HepG2 (cell line): Measurements from ENCODE around the gene PCSK7. TPM values are rescaled to one million over a fixed set of nuclear protein-coding genes. Genes with fewer than 3 reads are reported as not detected.

Source experiments
- ATAC-seq: fragments of 200-7000 bp; cut with Tn5 transposase; 3 replicates; pipeline ENCODE4 v1.9.1; 2020; ENCODE audit warnings: mild to moderate bottlenecking, moderate library complexity
- BruUV-seq: library from RNA; stranded (reverse); fragments of 400-500 nt; replicated peaks from 2 replicates; lab custom pipeline; 2021; lab: Mats Ljungman, UMichigan
- CTCF ChIA-PET: fragments of 300-600 bp; formaldehyde crosslinking; extraction: SDS; loops from one replicate; lab custom pipeline; 2021; ENCODE audit warnings: low total read pairs, inconsistent platforms, low intra/inter-chr PET ratio; lab: Yijun Ruan, JAX
- POLR2A ChIA-PET: fragments of 350-600 bp; sonication (Branson Sonifier 250); formaldehyde crosslinking; loops from one replicate; lab custom pipeline; 2020; ENCODE audit warnings: antibody characterized with exemption, inconsistent platforms; lab: Yijun Ruan, JAX
- DNase-seq: peaks from one replicate; pipeline ENCODE4 v3.0.0-alpha.2; 2015; ENCODE audit warnings: low spot score
- FAIRE-seq: peaks from 3 replicates; lab custom pipeline; 2011; peaks lifted over from hg19 to GRCh38; lab: Jason Lieb, UNC
- H2AFZ ChIP-seq: one replicate; pipeline ENCODE4 v1.6.1; 2011; ENCODE audit warnings: low read length, inconsistent platforms
- H3K27ac ChIP-seq: fragments of 300-600 bp; 3 replicates; pipeline ENCODE4 v1.8.0; 2011; ENCODE audit warnings: mixed run types, mild to moderate bottlenecking, mixed read lengths, low read length, inconsistent platforms; ENCODE audit not compliant: insufficient read depth; ENCODE audit errors: extremely low read length
- H3K27me3 ChIP-seq, 2 experiments: fragments of 200-600 bp in 1 of 2; 2 replicates in 1 of 2; 3 replicates in 1 of 2; pipeline versions ENCODE4 v1.6.0 to v1.8.0; 2011; ENCODE audit warnings: low read length in 2 of 2, mild to moderate bottlenecking in 2 of 2, moderate library complexity in 2 of 2, inconsistent platforms in 1 of 2; ENCODE audit not compliant: insufficient read depth in 2 of 2, control insufficient read depth in 1 of 2
- H3K36me3 ChIP-seq, 2 experiments: fragments of 200-600 bp in 1 of 2; replicated peaks in 1 of 2; 2 replicates in 1 of 2; 3 replicates in 1 of 2; pipeline versions ENCODE4 v1.5.1 to v1.8.0; 2011; ENCODE audit warnings: low read length in 2 of 2, inconsistent platforms in 1 of 2; ENCODE audit not compliant: insufficient read depth in 2 of 2, control insufficient read depth in 1 of 2
- H3K4me1 ChIP-seq: 2 replicates; pipeline ENCODE4 v1.5.1; 2012; ENCODE audit warnings: low read length, inconsistent platforms; ENCODE audit not compliant: insufficient read depth
- H3K4me2 ChIP-seq: 2 replicates; pipeline ENCODE4 v1.6.0; 2011; ENCODE audit warnings: low read depth, low read length, inconsistent platforms
- H3K4me3 ChIP-seq, 3 experiments: fragments of 200-600 bp in 1 of 3; sonication (generic), shearing (Covaris generic) in 1 of 3; replicated peaks in 1 of 3; 2 replicates each; pipeline ENCODE4 v1.5.1; 2011 to 2016; ENCODE audit warnings: low read length in 3 of 3, inconsistent platforms in 2 of 3, low read depth in 2 of 3, mild to moderate bottlenecking in 2 of 3, control low read depth in 1 of 3, mixed read lengths in 1 of 3; ENCODE audit not compliant: insufficient read depth in 1 of 3
- H3K79me2 ChIP-seq: one replicate; pipeline ENCODE4 v1.6.1; 2011; ENCODE audit warnings: low read length, inconsistent platforms; ENCODE audit not compliant: insufficient read depth
- H3K9ac ChIP-seq: 2 replicates; pipeline ENCODE4 v1.6.0; 2011; ENCODE audit warnings: mild to moderate bottlenecking, low read depth, low read length, inconsistent platforms; ENCODE audit not compliant: insufficient read depth
- H3K9me3 ChIP-seq: 2 replicates; pipeline ENCODE4 v1.5.1; 2012; ENCODE audit warnings: mild to moderate bottlenecking, low read length
- H4K20me1 ChIP-seq: 2 replicates; pipeline ENCODE4 v1.6.0; 2011; ENCODE audit warnings: inconsistent platforms, mild to moderate bottlenecking, low read length, moderate library complexity; ENCODE audit not compliant: insufficient read depth
- ARID2 ChIP-seq: sonication (generic); formaldehyde crosslinking; IDR thresholded peaks from 2 replicates; pipeline ENCODE4 v1.8.1; 2022; ENCODE audit warnings: mild to moderate bottlenecking, missing genetic modification reagents, borderline replicate concordance
- DBP ChIP-seq: sonication (generic); formaldehyde crosslinking; IDR thresholded peaks from 2 replicates; pipeline ENCODE4 v1.4.0; 2020; ENCODE audit warnings: missing genetic modification reagents; ENCODE audit errors: not compliant biosample characterization
- FOSL2 ChIP-seq: sonication (generic); formaldehyde crosslinking; IDR thresholded peaks from 2 replicates; pipeline ENCODE4 v1.4.0; 2020; ENCODE audit warnings: missing genetic modification reagents
- GLI4 ChIP-seq: sonication (generic); formaldehyde crosslinking; IDR thresholded peaks from 2 replicates; pipeline ENCODE4 v1.5.1; 2020; ENCODE audit warnings: missing genetic modification reagents, mild to moderate bottlenecking, moderate library complexity, borderline replicate concordance
- HNF1A ChIP-seq, 2 experiments: sonication (generic) in 1 of 2; formaldehyde crosslinking in 1 of 2; IDR thresholded peaks; 2 replicates each; pipeline versions ENCODE4 v1.4.0 to v1.6.1; 2016 to 2020; ENCODE audit warnings: borderline replicate concordance in 1 of 2, low read depth in 1 of 2, mild to moderate bottlenecking in 1 of 2, missing genetic modification reagents in 1 of 2
- KLF16 ChIP-seq, 2 experiments: sonication (generic) in 1 of 2; formaldehyde crosslinking in 1 of 2; IDR thresholded peaks; 2 replicates each; pipeline versions ENCODE4 v1.6.1 to v1.8.0; 2016 to 2023; ENCODE audit warnings: missing genetic modification reagents in 2 of 2, missing compliant biosample characterization in 1 of 2
- PCBP2 ChIP-seq: fragments of 200-400 bp; formaldehyde crosslinking; optimal IDR thresholded peaks from 2 replicates; pipeline ENCODE3; 2018; ENCODE audit warnings: low read length, low read depth; ENCODE audit not compliant: poor library complexity, severe bottlenecking
- PLSCR1 ChIP-seq: sonication (generic); formaldehyde crosslinking; IDR thresholded peaks from 2 replicates; pipeline ENCODE4 v1.5.0; 2020; ENCODE audit warnings: missing genetic modification reagents, mild to moderate bottlenecking, borderline replicate concordance
- RBAK ChIP-seq: sonication (generic); formaldehyde crosslinking; IDR thresholded peaks from 2 replicates; pipeline ENCODE4 v1.5.1; 2020; ENCODE audit warnings: mild to moderate bottlenecking, missing genetic modification reagents
- REPIN1 ChIP-seq: sonication (generic); formaldehyde crosslinking; IDR thresholded peaks from 2 replicates; pipeline ENCODE4 v1.8.0; 2022; ENCODE audit warnings: missing genetic modification reagents, low read depth, mild to moderate bottlenecking, borderline replicate concordance
- RFXANK ChIP-seq: IDR thresholded peaks from 2 replicates; pipeline ENCODE4 v1.6.1; 2016
- THAP7 ChIP-seq: sonication (generic); formaldehyde crosslinking; IDR thresholded peaks from 2 replicates; pipeline ENCODE4 v1.8.1; 2023; ENCODE audit warnings: mild to moderate bottlenecking, missing genetic modification reagents
- ZFP41 ChIP-seq: sonication (generic); formaldehyde crosslinking; IDR thresholded peaks from 2 replicates; pipeline ENCODE4 v1.4.0; 2020; ENCODE audit warnings: mild to moderate bottlenecking, missing genetic modification reagents, borderline replicate concordance
- ZNF501 ChIP-seq: sonication (generic); formaldehyde crosslinking; IDR thresholded peaks from 2 replicates; pipeline ENCODE4 v1.5.1; 2020; ENCODE audit warnings: mild to moderate bottlenecking, moderate library complexity, missing genetic modification reagents
- ZNF891 ChIP-seq: sonication (generic); formaldehyde crosslinking; IDR thresholded peaks from 2 replicates; pipeline ENCODE4 v1.5.0; 2020; ENCODE audit warnings: mild to moderate bottlenecking, missing genetic modification reagents
- WGBS: methylation state at CpG from one replicate; pipeline ENCODE4 v1.1.6; 2017; ENCODE audit warnings: low lambda C conversion rate; 5-methylcytosine and 5-hydroxymethylcytosine counted together
- in situ Hi-C: cut with HindIII; loops from 2 replicates; pipeline ENCODE4 v1.10.0; 2017; ENCODE audit warnings: low pct_unique_long_range_greater_than_20kb; ENCODE audit not compliant: extremely low pct_ligation_motif_present
- intact Hi-C: fragments of 100-400 bp; cut with micrococcal nuclease; formaldehyde crosslinking; loops from one replicate; pipeline ENCODE4 v1.10.0; 2022; ENCODE audit not compliant: unreplicated experiment
- polyA plus RNA-seq, 8 experiments: library from polyadenylated mRNA; depleted of rRNA in 3 of 8; stranded (reverse) in 7 of 8; unstranded in 1 of 8; fragments of >200 nt; fragmentation: Illumina TruSeq in 4 of 8; extraction: Trizol in 4 of 8; gene quantifications; 2 replicates each; pipeline versions ENCODE4 v1.2.1 to v1.2.3, GENCODE V29; 2011 to 2016; ENCODE audit warnings: low read depth in 4 of 8, missing spikeins in 1 of 8, mixed read lengths in 1 of 8; ENCODE audit not compliant: insufficient read depth in 1 of 8
- total RNA-seq, 5 experiments: library from RNA; depleted of rRNA; stranded (reverse); fragments of >200 nt; fragmentation: Illumina TruSeq; extraction: Trizol; gene quantifications; 2 replicates each; pipeline ENCODE4 v1.2.3, GENCODE V29; 2016; ENCODE audit warnings: low read depth in 1 of 5

Gene PCSK7
- total and polyA plus RNA-seq, 2 of the 13 experiments (the other 11 are each of a cell fraction or from before 2014, with no cell fraction given): 13.4 to 13.8 TPM

GRCh38 chr11:117176186-117176585 lies 55.7 kb downstream of the PCSK7 start:
- Histone ChIP-seq H3K9ac (no peak overlapping the region), H3K4me3 (no peak overlapping the region), H3K4me1 (peaks cover 46% of the 10 kb centered on the region), H3K36me3 (peaks cover 0 to under 1% of the 10 kb centered on the region in 2 experiments; a peak in 1 of 5 replicates), H3K27ac (no peak overlapping the region), H4K20me1 (no peaks in the 10 kb centered on the region), H3K79me2 (peaks cover 6% of the 10 kb centered on the region), H3K9me3 (no peaks in the 10 kb centered on the region), H3K4me2 (no peak overlapping the region), H2AFZ (no peak overlapping the region), H3K27me3 (no peaks in the 10 kb centered on the region; a peak in 1 of 5 replicates)
- ATAC-seq (no peak), DNase-seq (no peak), FAIRE-seq (no peak)
- CTCF ChIA-PET: no interaction called here
- in situ Hi-C loops: no loop called here
- TF ChIP-seq RFXANK (CRISPR knock-in tag): no peak
- TF ChIP-seq ARID2 (CRISPR knock-in tag): no peak
- no peak for TF ChIP-seq GLI4 (CRISPR knock-in tag)
- TF ChIP-seq KLF16 (CRISPR knock-in tag; IDR thresholded peaks at IDR 0.05): no peak
- no peak for TF ChIP-seq FOSL2 (CRISPR knock-in tag)
- TF ChIP-seq REPIN1: no peak
- TF ChIP-seq PLSCR1 (CRISPR knock-in tag): no peak
- TF ChIP-seq PCBP2: no peak
- TF ChIP-seq DBP (CRISPR knock-in tag): no peak
- TF ChIP-seq ZFP41 (CRISPR knock-in tag): no peak
- TF ChIP-seq THAP7 (CRISPR knock-in tag): no peak
- no peak for TF ChIP-seq HNF1A (IDR thresholded peaks at IDR 0.05; ENCODE audit: low read depth)
- TF ChIP-seq HNF1A (CRISPR knock-in tag; IDR thresholded peaks at IDR 0.05; ENCODE audit: borderline replicate concordance): no peak
- TF ChIP-seq ZNF891 (CRISPR knock-in tag): no peak
- TF ChIP-seq ZNF501 (CRISPR knock-in tag): no peak
- no peak for TF ChIP-seq RBAK (CRISPR knock-in tag)
- BruUV-seq: no TSS peak
- WGBS: 95% methylated on average over 1 of the region's 1 CpG
- POLR2A ChIA-PET: interaction anchor here (2.9 kb wide), 1 partner anchor 32 kb away, joined by 9 read pairs; the partner anchor contains the start of gene PAFAH1B2
- intact Hi-C loops: no loop called here
